Activated B cell treated with CpG ODN at 0.5 μM for 24 hours (primary cell): ENCODE measurements around the gene TRPV5. TPM values are rescaled to one million over a fixed set of nuclear protein-coding genes. Genes with fewer than 3 reads are reported as not detected.

ENCODE experiments used
- ATAC-seq: fragments of 200-7000 bp; cut with Tn5 transposase; one replicate; pipeline ENCODE4 v1.10.0; 2021; ENCODE audit warnings: low read depth, mild to moderate bottlenecking, moderate library complexity
- CTCF ChIA-PET: fragments of 350-600 bp; sonication (Branson Sonifier 250); formaldehyde crosslinking; loops from one replicate; lab custom pipeline; 2021; ENCODE audit warnings: antibody characterized with exemption; lab: Charles Lee
- POLR2A ChIA-PET: fragments of 350-600 bp; sonication (Branson Sonifier 250); formaldehyde crosslinking; loops from one replicate; lab custom pipeline; 2021; ENCODE audit warnings: antibody characterized with exemption; lab: Charles Lee
- DNase-seq: peaks from one replicate; pipeline ENCODE4 v3.0.0; 2022
- H3K27ac Mint-ChIP-seq: one replicate; pipeline ENCODE4 v1.8.0; 2020; ENCODE audit warnings: mixed read lengths
- H3K27me3 Mint-ChIP-seq: one replicate; pipeline ENCODE4 v1.8.0; 2021; ENCODE audit warnings: mixed read lengths
- H3K36me3 Mint-ChIP-seq: one replicate; pipeline ENCODE4 v1.8.0; 2021; ENCODE audit warnings: low read depth, mixed read lengths
- H3K4me1 Mint-ChIP-seq: one replicate; pipeline ENCODE4 v1.8.0; 2021; ENCODE audit warnings: mixed read lengths
- H3K4me3 Mint-ChIP-seq: one replicate; pipeline ENCODE4 v1.8.0; 2020; ENCODE audit warnings: mild to moderate bottlenecking, mixed read lengths
- H3K9me3 Mint-ChIP-seq: one replicate; pipeline ENCODE4 v1.8.0; 2020; ENCODE audit warnings: mixed read lengths
- CTCF ChIP-seq: fragments of 200-600 bp; IDR thresholded peaks from one replicate; pipeline ENCODE4 v1.8.0; 2022; ENCODE audit warnings: antibody characterized with exemption, mild to moderate bottlenecking
- intact Hi-C: fragments of 100-400 bp; cut with micrococcal nuclease; formaldehyde crosslinking; loops from one replicate; pipeline ENCODE4 v1.15.1; 2024
- total RNA-seq: library from RNA; stranded (reverse); gene quantifications from 2 replicates; pipeline ENCODE4 v1.2.3, GENCODE V29; 2022

TRPV5 gene
- total RNA-seq, 1 donor from 2014 or later = 0.11 TPM

- Mint-ChIP-seq H3K27ac (no peak overlapping the region), H3K9me3 (no peaks in the 10 kb centered on the region)
- TF ChIP-seq CTCF = no peak
Observed at GRCh38 chr7:142860968-142861367, 72.6 kb downstream of the TRPV5 start.

GRCh38 chr7:142859829-142860228, 73.7 kb downstream of the TRPV5 start:
- Mint-ChIP-seq H3K4me3 (no peak overlapping the region), H3K9me3 (no peaks in the 10 kb centered on the region), H3K27me3 (no peaks in the 10 kb centered on the region), H3K27ac (no peak overlapping the region), H3K36me3 (peaks cover 34% of the 10 kb centered on the region), H3K4me1 (peaks cover 21% of the 10 kb centered on the region)
- ATAC-seq (no peak), DNase-seq (no peak)
- CTCF ChIA-PET = no interaction called here
- intact Hi-C loops = loop anchor here (10.0 kb wide), 1 partner anchor 425 kb away; the partner anchor contains the start of genes CASP2 and TMEM139
- POLR2A ChIA-PET = no interaction called here
- TF ChIP-seq CTCF = no peak

More at GRCh38 chr7:142860968-142861367, 72.6 kb downstream of the TRPV5 start:
- H3K4me3 Mint-ChIP-seq = no peak overlapping the region
- ChIA-PET POLR2A (no interaction called here), CTCF (no interaction called here)
- H3K27me3 Mint-ChIP-seq = no peaks in the 10 kb centered on the region
- DNase-seq = no peak
- intact Hi-C loops = no loop called here
- no peak for ATAC-seq
- H3K36me3 Mint-ChIP-seq = peaks cover 34% of the 10 kb centered on the region
- H3K4me1 Mint-ChIP-seq = peaks cover 13% of the 10 kb centered on the region

- ATAC-seq (no peak), DNase-seq (no peak)
- no peak overlapping the region for H3K4me3 Mint-ChIP-seq
- ChIA-PET POLR2A (no interaction called here), CTCF (interaction anchor here (1.1 kb wide), 1 partner anchor 76 kb away, joined by 4 read pairs; no protein-coding TSS in a partner anchor)
- H3K9me3 Mint-ChIP-seq = no peaks in the 10 kb centered on the region
- intact Hi-C loops = loop anchor here (10.0 kb wide), 1 partner anchor 425 kb away; the partner anchor contains the start of genes CASP2 and TMEM139
- no peak for TF ChIP-seq CTCF
- no peaks in the 10 kb centered on the region for H3K27me3 Mint-ChIP-seq
- peaks cover 31% of the 10 kb centered on the region for H3K36me3 Mint-ChIP-seq
- no peak overlapping the region for H3K27ac Mint-ChIP-seq
- H3K4me1 Mint-ChIP-seq = peaks cover 21% of the 10 kb centered on the region
Observed at GRCh38 chr7:142859411-142859810, 74.1 kb downstream of the TRPV5 start.

Other genes starting within 250 kb of the TRPV5 start
- not detected in 2 replicates for gene PRSS1, start 184.3 kb downstream of the TRPV5 start, total RNA-seq
- not detected in 2 replicates for gene PRSS2, start 162.8 kb downstream of the TRPV5 start, total RNA-seq
- 20.9 and 21.4 TPM in 2 replicates for gene EPHB6, start 78.7 kb downstream of the TRPV5 start, total RNA-seq
- not detected in 2 replicates for gene TRPV6, start 48.0 kb downstream of the TRPV5 start, total RNA-seq
- gene LLCFC1, start 5.7 kb upstream of the TRPV5 start, total RNA-seq = not detected in 2 replicates
- gene KEL, start 28.6 kb upstream of the TRPV5 start, total RNA-seq = 0.37 and 1.2 TPM in 2 replicates
- 0.31 and 0.56 TPM in 2 replicates for gene OR9A2, start 93.4 kb upstream of the TRPV5 start, total RNA-seq
- gene OR6V1, start 118.6 kb upstream of the TRPV5 start, total RNA-seq = not detected in 2 replicates
- not detected in 2 replicates for gene PIP, start 198.3 kb upstream of the TRPV5 start, total RNA-seq
- gene TAS2R39, start 249.7 kb upstream of the TRPV5 start, total RNA-seq = not detected in 2 replicates